HepG2 (cell line): Measurements from ENCODE around the gene TEAD1. TPM values are rescaled to one million over a fixed set of nuclear protein-coding genes. Genes with fewer than 3 reads are reported as not detected.

Experiments used
- ATAC-seq: fragments of 200-7000 bp; cut with Tn5 transposase; 3 replicates; pipeline ENCODE4 v1.9.1; 2020; ENCODE audit warnings: mild to moderate bottlenecking, moderate library complexity
- BruUV-seq: library from RNA; stranded (reverse); fragments of 400-500 nt; replicated peaks from 2 replicates; lab custom pipeline; 2021; lab: Mats Ljungman, UMichigan
- CTCF ChIA-PET: fragments of 300-600 bp; formaldehyde crosslinking; extraction: SDS; loops from one replicate; lab custom pipeline; 2021; ENCODE audit warnings: low total read pairs, inconsistent platforms, low intra/inter-chr PET ratio; lab: Yijun Ruan, JAX
- POLR2A ChIA-PET: fragments of 350-600 bp; sonication (Branson Sonifier 250); formaldehyde crosslinking; loops from one replicate; lab custom pipeline; 2020; ENCODE audit warnings: antibody characterized with exemption, inconsistent platforms; lab: Yijun Ruan, JAX
- DNase-seq: peaks from one replicate; pipeline ENCODE4 v3.0.0-alpha.2; 2015; ENCODE audit warnings: low spot score
- FAIRE-seq: peaks from 3 replicates; lab custom pipeline; 2011; peaks lifted over from hg19 to GRCh38; lab: Jason Lieb, UNC
- H2AFZ ChIP-seq: one replicate; pipeline ENCODE4 v1.6.1; 2011; ENCODE audit warnings: low read length, inconsistent platforms
- H3K27ac ChIP-seq: fragments of 300-600 bp; 3 replicates; pipeline ENCODE4 v1.8.0; 2011; ENCODE audit warnings: mixed run types, mild to moderate bottlenecking, mixed read lengths, low read length, inconsistent platforms; ENCODE audit not compliant: insufficient read depth; ENCODE audit errors: extremely low read length
- H3K27me3 ChIP-seq, 2 experiments: fragments of 200-600 bp in 1 of 2; 2 replicates in 1 of 2; 3 replicates in 1 of 2; pipeline versions ENCODE4 v1.6.0 to v1.8.0; 2011; ENCODE audit warnings: low read length in 2 of 2, mild to moderate bottlenecking in 2 of 2, moderate library complexity in 2 of 2, inconsistent platforms in 1 of 2; ENCODE audit not compliant: insufficient read depth in 2 of 2, control insufficient read depth in 1 of 2
- H3K36me3 ChIP-seq, 2 experiments: fragments of 200-600 bp in 1 of 2; replicated peaks in 1 of 2; 2 replicates in 1 of 2; 3 replicates in 1 of 2; pipeline versions ENCODE4 v1.5.1 to v1.8.0; 2011; ENCODE audit warnings: low read length in 2 of 2, inconsistent platforms in 1 of 2; ENCODE audit not compliant: insufficient read depth in 2 of 2, control insufficient read depth in 1 of 2
- H3K4me1 ChIP-seq: 2 replicates; pipeline ENCODE4 v1.5.1; 2012; ENCODE audit warnings: low read length, inconsistent platforms; ENCODE audit not compliant: insufficient read depth
- H3K4me2 ChIP-seq: 2 replicates; pipeline ENCODE4 v1.6.0; 2011; ENCODE audit warnings: low read depth, low read length, inconsistent platforms
- H3K4me3 ChIP-seq, 3 experiments: fragments of 200-600 bp in 1 of 3; sonication (generic), shearing (Covaris generic) in 1 of 3; replicated peaks in 1 of 3; 2 replicates each; pipeline ENCODE4 v1.5.1; 2011 to 2016; ENCODE audit warnings: low read length in 3 of 3, inconsistent platforms in 2 of 3, low read depth in 2 of 3, mild to moderate bottlenecking in 2 of 3, control low read depth in 1 of 3, mixed read lengths in 1 of 3; ENCODE audit not compliant: insufficient read depth in 1 of 3
- H3K79me2 ChIP-seq: one replicate; pipeline ENCODE4 v1.6.1; 2011; ENCODE audit warnings: low read length, inconsistent platforms; ENCODE audit not compliant: insufficient read depth
- H3K9ac ChIP-seq: 2 replicates; pipeline ENCODE4 v1.6.0; 2011; ENCODE audit warnings: mild to moderate bottlenecking, low read depth, low read length, inconsistent platforms; ENCODE audit not compliant: insufficient read depth
- H3K9me3 ChIP-seq: 2 replicates; pipeline ENCODE4 v1.5.1; 2012; ENCODE audit warnings: mild to moderate bottlenecking, low read length
- H4K20me1 ChIP-seq: 2 replicates; pipeline ENCODE4 v1.6.0; 2011; ENCODE audit warnings: inconsistent platforms, mild to moderate bottlenecking, low read length, moderate library complexity; ENCODE audit not compliant: insufficient read depth
- DBP ChIP-seq: sonication (generic); formaldehyde crosslinking; IDR thresholded peaks from 2 replicates; pipeline ENCODE4 v1.4.0; 2020; ENCODE audit warnings: missing genetic modification reagents; ENCODE audit errors: not compliant biosample characterization
- GMEB2 ChIP-seq: IDR thresholded peaks from 2 replicates; pipeline ENCODE4 v1.6.1; 2016; ENCODE audit warnings: missing biosample characterization, missing genetic modification reagents, low read depth
- HOMEZ ChIP-seq: IDR thresholded peaks from 2 replicates; pipeline ENCODE4 v1.6.1; 2016; ENCODE audit warnings: low read depth
- NONO ChIP-seq, 2 experiments: fragments of 450-650 bp in 1 of 2; sonication (generic) in 1 of 2; formaldehyde crosslinking in 1 of 2; IDR thresholded peaks in 1 of 2; conservative IDR thresholded peaks in 1 of 2; 2 replicates each; pipeline versions ENCODE4 v1.6.1 to v1.8.0; 2017 to 2022; ENCODE audit warnings: mild to moderate bottlenecking in 1 of 2, missing genetic modification reagents in 1 of 2, moderate library complexity in 1 of 2
- TAF1 ChIP-seq: sonication (generic); formaldehyde crosslinking; IDR thresholded peaks from 2 replicates; pipeline ENCODE4 v1.4.0; 2020; ENCODE audit warnings: missing genetic modification reagents
- ZFP62 ChIP-seq: sonication (generic); formaldehyde crosslinking; IDR thresholded peaks from 2 replicates; pipeline ENCODE4 v1.4.0; 2020; ENCODE audit warnings: missing genetic modification reagents
- ZFX ChIP-seq: sonication (generic); formaldehyde crosslinking; IDR thresholded peaks from 2 replicates; pipeline ENCODE4 v1.4.0; 2020; ENCODE audit warnings: mild to moderate bottlenecking, low read depth, missing genetic modification reagents, moderate library complexity
- ZNF234 ChIP-seq: sonication (generic); formaldehyde crosslinking; conservative IDR thresholded peaks from 2 replicates; pipeline ENCODE4 v1.5.1; 2020; ENCODE audit warnings: mild to moderate bottlenecking, missing genetic modification reagents
- ZNF274 ChIP-seq: sonication (generic); formaldehyde crosslinking; IDR thresholded peaks from 2 replicates; pipeline ENCODE4 v1.5.1; 2020; ENCODE audit warnings: mild to moderate bottlenecking, missing genetic modification reagents
- ZSCAN12 ChIP-seq: sonication (generic); formaldehyde crosslinking; IDR thresholded peaks from 2 replicates; pipeline ENCODE4 v1.9.0; 2021; ENCODE audit warnings: mild to moderate bottlenecking, missing genetic modification reagents
- ZSCAN22 ChIP-seq: sonication (generic); formaldehyde crosslinking; IDR thresholded peaks from 2 replicates; pipeline ENCODE4 v1.4.0; 2020; ENCODE audit warnings: mild to moderate bottlenecking, missing genetic modification reagents
- WGBS: methylation state at CpG from one replicate; pipeline ENCODE4 v1.1.6; 2017; ENCODE audit warnings: low lambda C conversion rate; 5-methylcytosine and 5-hydroxymethylcytosine counted together
- in situ Hi-C: cut with HindIII; loops from 2 replicates; pipeline ENCODE4 v1.10.0; 2017; ENCODE audit warnings: low pct_unique_long_range_greater_than_20kb; ENCODE audit not compliant: extremely low pct_ligation_motif_present
- intact Hi-C: fragments of 100-400 bp; cut with micrococcal nuclease; formaldehyde crosslinking; loops from one replicate; pipeline ENCODE4 v1.10.0; 2022; ENCODE audit not compliant: unreplicated experiment
- polyA plus RNA-seq, 8 experiments: library from polyadenylated mRNA; depleted of rRNA in 3 of 8; stranded (reverse) in 7 of 8; unstranded in 1 of 8; fragments of >200 nt; fragmentation: Illumina TruSeq in 4 of 8; extraction: Trizol in 4 of 8; gene quantifications; 2 replicates each; pipeline versions ENCODE4 v1.2.1 to v1.2.3, GENCODE V29; 2011 to 2016; ENCODE audit warnings: low read depth in 4 of 8, missing spikeins in 1 of 8, mixed read lengths in 1 of 8; ENCODE audit not compliant: insufficient read depth in 1 of 8
- total RNA-seq, 5 experiments: library from RNA; depleted of rRNA; stranded (reverse); fragments of >200 nt; fragmentation: Illumina TruSeq; extraction: Trizol; gene quantifications; 2 replicates each; pipeline ENCODE4 v1.2.3, GENCODE V29; 2016; ENCODE audit warnings: low read depth in 1 of 5

Gene TEAD1
- total and polyA plus RNA-seq, 2 of the 13 experiments (the other 11 are each of a cell fraction or from before 2014, with no cell fraction given): 20.1 to 30.5 TPM

- H3K27ac ChIP-seq: no peak overlapping the region
- 100% methylated on average over 1 of the region's 1 CpG for WGBS
These were observed 37.3 kb downstream of the TEAD1 start for GRCh38 chr11:12711496-12711895.

More at GRCh38 chr11:12711496-12711895, 37.3 kb downstream of the TEAD1 start:
- FAIRE-seq: no peak
- peaks cover 12% of the 10 kb centered on the region for H3K4me1 ChIP-seq
- no peak overlapping the region for H3K4me2 ChIP-seq
- no peak overlapping the region for H2AFZ ChIP-seq
- ATAC-seq: no peak
- DNase-seq: no peak
- intact Hi-C loops: no loop called here
- CTCF ChIA-PET: no interaction called here
- H3K79me2 ChIP-seq: peaks cover 33% of the 10 kb centered on the region
- H3K9me3 ChIP-seq: no peaks in the 10 kb centered on the region
- H3K4me3 ChIP-seq: no peak overlapping the region
- POLR2A ChIA-PET: no interaction called here
- no peak overlapping the region for H3K9ac ChIP-seq
- H3K36me3 ChIP-seq: no peaks in the 10 kb centered on the region; a peak in 1 of 5 replicates
- no peak for TF ChIP-seq ZNF274 (CRISPR knock-in tag)
- no peak for TF ChIP-seq ZSCAN22 (CRISPR knock-in tag)
- no peak for TF ChIP-seq DBP (CRISPR knock-in tag)
- TF ChIP-seq ZNF234 (CRISPR knock-in tag): no peak
- no peak for TF ChIP-seq NONO (IDR thresholded peaks at IDR 0.05)
- no peak for TF ChIP-seq NONO (CRISPR knock-in tag; conservative IDR thresholded peaks at IDR 0.05)
- no peak for TF ChIP-seq ZFX (CRISPR knock-in tag)
- TF ChIP-seq GMEB2 (CRISPR knock-in tag): no peak
- TF ChIP-seq ZSCAN12: no peak
- no peak for TF ChIP-seq TAF1 (CRISPR knock-in tag)
- TF ChIP-seq HOMEZ: no peak
- no peak for TF ChIP-seq ZFP62 (CRISPR knock-in tag)
- TF ChIP-seq, all 625 proteins: peak for 0
- in situ Hi-C loops: no loop called here
- Histone ChIP-seq H3K27me3 (no peaks in the 10 kb centered on the region), H4K20me1 (peaks cover 10% of the 10 kb centered on the region; the same call in 1 of the 2 replicates)
- BruUV-seq: no TSS peak
